Stomach (tissue), 9 donors: ENCODE data around the gene EYA2. TPM values are rescaled to one million over a fixed set of nuclear protein-coding genes. Genes with fewer than 3 reads are reported as not detected.

ENCODE experiments used
- DNase-seq, 2 donors: peaks; one replicate each; pipeline versions ENCODE4 v3.0.0 to v3.0.0-alpha.2; 2013 to 2019
- H3K27ac ChIP-seq, 5 donors: fragments of 200-600 bp in 4 of 5; sonication (generic) in 4 of 5; one replicate each; pipeline ENCODE4 v1.5.1; 2013 to 2019; ENCODE audit warnings: mild to moderate bottlenecking in 1 of 5, moderate library complexity in 1 of 5
- H3K27me3 ChIP-seq, 3 donors: fragments of 200-600 bp; sonication (generic); one replicate each; pipeline ENCODE4 v1.5.1; 2017 to 2019; ENCODE audit warnings: mixed run types in 1 of 3
- H3K36me3 ChIP-seq, 4 donors: fragments of 200-600 bp; sonication (generic); 1 replicate in 3 of 4; 2 replicates in 1 of 4; pipeline ENCODE4 v1.5.1; 2016 to 2019
- H3K4me1 ChIP-seq, 4 donors: fragments of 200-600 bp; sonication (generic); one replicate each; pipeline ENCODE4 v1.5.1; 2016 to 2019
- H3K4me3 ChIP-seq, 4 donors: fragments of 200-600 bp; sonication (generic) in 3 of 4; one replicate each; pipeline ENCODE4 v1.5.1; 2016 to 2019; ENCODE audit warnings: mild to moderate bottlenecking in 1 of 4
- H3K9me3 ChIP-seq, 4 donors: fragments of 200-600 bp; sonication (generic); one replicate each; pipeline ENCODE4 v1.5.1; 2016 to 2019
- CTCF ChIP-seq, 7 experiments: fragments of 450-650 bp in 4 of 7; fragments of 200-600 bp in 3 of 7; sonication (generic) in 3 of 7; IDR thresholded peaks; one replicate each; pipeline ENCODE4 v1.5.1; 2016 to 2019; ENCODE audit warnings: antibody characterized with exemption in 7 of 7, control low read depth in 2 of 7, mild to moderate bottlenecking in 1 of 7
- EP300 ChIP-seq: sonication (generic); formaldehyde crosslinking; IDR thresholded peaks from one replicate; pipeline ENCODE4 v1.6.1; 2017; ENCODE audit warnings: antibody characterized with exemption
- POLR2A ChIP-seq, 4 donors: fragments of 450-650 bp; IDR thresholded peaks; one replicate each; pipeline ENCODE4 v1.6.1; 2016; ENCODE audit warnings: antibody characterized with exemption in 4 of 4, control low read depth in 2 of 4, mild to moderate bottlenecking in 1 of 4, moderate library complexity in 1 of 4
- POLR2AphosphoS5 ChIP-seq, 3 donors: sonication (generic); formaldehyde crosslinking; IDR thresholded peaks; one replicate each; pipeline ENCODE4 v1.6.1; 2016; ENCODE audit warnings: antibody characterized with exemption in 3 of 3
- WGBS, 5 donors: extraction: QIAGEN DNeasy Blood & Tissue Kit in 3 of 5; methylation state at CpG; one replicate each; pipeline versions ENCODE4 v1.1.5 to v1.1.7; 2013 to 2018; 5-methylcytosine and 5-hydroxymethylcytosine counted together
- intact Hi-C: fragments of 100-400 bp; cut with DNase I; formaldehyde crosslinking; loops from one replicate; pipeline ENCODE4 v1.15.1; 2023; ENCODE audit warnings: low total_unique reads
- polyA plus RNA-seq, 3 donors: library from polyadenylated mRNA; stranded (reverse); fragments of 200-250 nt; gene quantifications; one replicate each; pipeline ENCODE4 v1.2.3, GENCODE V29; 2013
- total RNA-seq, 5 donors: library from RNA; depleted of rRNA; stranded (reverse); fragments of >200 nt; gene quantifications; one replicate each; pipeline versions ENCODE4 v1.1.0 to v1.2.3, GENCODE V29; 2014 to 2016
- donor health status: healthy with polysubstance abuse.
- donor health status: Bipolar disorder and iron deficiency.
- donor health status: healthy.

Gene EYA2
- total and polyA plus RNA-seq, 8 donors = 1.8 to 86.2 (median 5.5) TPM

GRCh38 chr20:47071646-47072185 is 177.1 kb downstream of the EYA2 start:
- 88 to 96% (median 92%) methylated on average over 10 of the region's 10 CpGs for WGBS, 5 donors
- Histone ChIP-seq H3K27ac (no peak overlapping the region), H3K9me3 (peaks cover 11 to 36% (median 26%) of the 10 kb centered on the region in 4 donors), H3K4me3 (no peak overlapping the region), H3K27me3 (no peaks in the 10 kb centered on the region), H3K4me1 (peaks cover 0 to 11% (median 0%) of the 10 kb centered on the region in 4 donors), H3K36me3 (no peaks in the 10 kb centered on the region)
- intact Hi-C loops = no loop called here
- no peak for TF ChIP-seq CTCF (IDR thresholded peaks at IDR 0.05)
- no peak for TF ChIP-seq POLR2A (IDR thresholded peaks at IDR 0.05)
- TF ChIP-seq POLR2AphosphoS5 (IDR thresholded peaks at IDR 0.05) = no peak
- TF ChIP-seq EP300 = no peak
- DNase-seq = no peak

- 90 to 97% (median 94%) methylated on average over 16 of the region's 16 CpGs for WGBS, 5 donors
- intact Hi-C loops = no loop called here
- Histone ChIP-seq H3K27ac (peak overlapping the region in 3 of 5 donors; percentile 11 to 49 (median 42)), H3K36me3 (peaks cover 0 to 3% (median 0%) of the 10 kb centered on the region in 4 donors), H3K9me3 (peaks cover 0 to 16% (median 11%) of the 10 kb centered on the region in 4 donors), H3K4me3 (no peak overlapping the region), H3K4me1 (peaks cover 0 to 11% (median 0%) of the 10 kb centered on the region in 4 donors), H3K27me3 (no peaks in the 10 kb centered on the region)
- no peak for DNase-seq
- TF ChIP-seq EP300 (no peak), POLR2AphosphoS5 (IDR thresholded peaks at IDR 0.05) (no peak), POLR2A (IDR thresholded peaks at IDR 0.05) (no peak), CTCF (IDR thresholded peaks at IDR 0.05) (no peak)
These were observed 179.3 kb downstream of the EYA2 start for GRCh38 chr20:47073766-47074475.

- intact Hi-C loops = no loop called here
- Histone ChIP-seq H3K4me1 (peaks cover 0 to 11% (median 0%) of the 10 kb centered on the region in 4 donors), H3K4me3 (no peak overlapping the region), H3K9me3 (peaks cover 0 to 13% (median 9%) of the 10 kb centered on the region in 4 donors), H3K27me3 (no peaks in the 10 kb centered on the region), H3K36me3 (peaks cover 0 to 3% (median 0%) of the 10 kb centered on the region in 4 donors), H3K27ac (peak overlapping the region in 4 of 5 donors; percentile 12 to 61 (median 36))
- no peak for TF ChIP-seq POLR2A (IDR thresholded peaks at IDR 0.05)
- no peak for TF ChIP-seq EP300
- peak in 2 of 3 donors; percentile 34 to 69 for TF ChIP-seq POLR2AphosphoS5 (IDR thresholded peaks at IDR 0.05)
- TF ChIP-seq CTCF (IDR thresholded peaks at IDR 0.05) = no peak
- peak in 1 of 2 donors; percentile 69 for DNase-seq
- 31 to 60% (median 44%) methylated on average over 3 of the region's 3 CpGs for WGBS, 5 donors
These were observed 180.6 kb downstream of the EYA2 start for GRCh38 chr20:47075263-47075662.

- no peak for DNase-seq
- Histone ChIP-seq H3K36me3 (peaks cover 0 to 3% (median 0%) of the 10 kb centered on the region in 4 donors), H3K27ac (peak overlapping the region; percentile 34 to 76 (median 65)), H3K27me3 (no peaks in the 10 kb centered on the region), H3K4me1 (peaks cover 0 to 11% (median 0%) of the 10 kb centered on the region in 4 donors), H3K4me3 (no peak overlapping the region), H3K9me3 (peaks cover 0 to 13% (median 9%) of the 10 kb centered on the region in 4 donors)
- intact Hi-C loops = no loop called here
- TF ChIP-seq CTCF (IDR thresholded peaks at IDR 0.05) (no peak), POLR2A (IDR thresholded peaks at IDR 0.05) (no peak), EP300 (no peak), POLR2AphosphoS5 (IDR thresholded peaks at IDR 0.05) (no peak)
These were observed 184.4 kb downstream of the EYA2 start for GRCh38 chr20:47079047-47079446.
